AG09309 (cell line): ENCODE data around the gene MLYCD.
A peak's percentile ranks its signal among the peaks of the same experiment; 100 is the strongest.

Source experiments
- DNase-seq: peaks from one replicate; pipeline ENCODE4 v3.0.0-alpha.2; 2010; ENCODE audit warnings: low read depth
- H3K4me3 ChIP-seq: 2 replicates; pipeline ENCODE4 v1.5.1; 2011; ENCODE audit warnings: mild to moderate bottlenecking, low read depth, low read length, moderate library complexity; ENCODE audit not compliant: control insufficient read depth
- CTCF ChIP-seq: IDR thresholded peaks from 2 replicates; pipeline ENCODE4 v1.5.1; 2011; ENCODE audit warnings: mild to moderate bottlenecking, low read depth, low read length, inconsistent platforms; ENCODE audit not compliant: insufficient read depth, control insufficient read depth; ENCODE audit errors: missing control alignments

Gene MLYCD

GRCh38 chr16:83882163-83882885, 16.6 kb upstream of the MLYCD start:
- no peak for DNase-seq
- no peak for TF ChIP-seq CTCF
- H3K4me3 ChIP-seq, result no peak overlapping the region

GRCh38 chr16:83886199-83886971, 12.5 kb upstream of the MLYCD start:
- H3K4me3 ChIP-seq, result no peak overlapping the region
- DNase-seq, result no peak
- TF ChIP-seq CTCF, result no peak

- peak; percentile 26 for TF ChIP-seq CTCF
- no peak for DNase-seq
- no peak overlapping the region for H3K4me3 ChIP-seq
Measured at GRCh38 chr16:83887080-83887479, 11.8 kb upstream of the MLYCD start.

- no peak for TF ChIP-seq CTCF
- DNase-seq, result no peak
- H3K4me3 ChIP-seq, result no peak overlapping the region
Measured at GRCh38 chr16:83887564-83887963, 11.4 kb upstream of the MLYCD start.

- DNase-seq, result no peak
- no peak overlapping the region for H3K4me3 ChIP-seq
- TF ChIP-seq CTCF, result no peak
Measured at GRCh38 chr16:83888672-83889044, 10.3 kb upstream of the MLYCD start.

GRCh38 chr16:83890359-83890758, 8.6 kb upstream of the MLYCD start:
- TF ChIP-seq CTCF, result no peak
- no peak for DNase-seq
- H3K4me3 ChIP-seq, result no peak overlapping the region
